Sigmoid colon (tissue), 7 donors: ENCODE results near the gene BSPH1. TPM values are rescaled to one million over a fixed set of nuclear protein-coding genes. Genes with fewer than 3 reads are reported as not detected.

Experiments
- DNase-seq: peaks from one replicate; pipeline ENCODE4 v3.0.0-alpha.2; 2019
- H3K27ac ChIP-seq, 4 donors: fragments of 200-600 bp; sonication (generic); one replicate each; pipeline ENCODE4 v1.5.1; 2016 to 2019; ENCODE audit warnings: mild to moderate bottlenecking in 1 of 4
- H3K27me3 ChIP-seq, 3 donors: fragments of 200-600 bp; sonication (generic); one replicate each; pipeline ENCODE4 v1.5.1; 2019; ENCODE audit warnings: mild to moderate bottlenecking in 1 of 3
- H3K36me3 ChIP-seq, 4 donors: fragments of 200-600 bp; sonication (generic); one replicate each; pipeline ENCODE4 v1.5.1; 2016 to 2019
- H3K4me1 ChIP-seq, 4 donors: fragments of 200-600 bp; sonication (generic); one replicate each; pipeline ENCODE4 v1.5.1; 2017 to 2019
- H3K4me3 ChIP-seq, 4 donors: fragments of 200-600 bp; sonication (generic); one replicate each; pipeline ENCODE4 v1.5.1; 2017 to 2019; ENCODE audit warnings: mild to moderate bottlenecking in 2 of 4, moderate library complexity in 1 of 4
- H3K9me3 ChIP-seq, 4 donors: fragments of 200-600 bp in 3 of 4; sonication (generic) in 3 of 4; one replicate each; pipeline versions ENCODE4 v1.5.1 to v1.6.1; 2013 to 2019
- CTCF ChIP-seq, 4 experiments: fragments of 450-650 bp in 3 of 4; fragments of 200-600 bp in 1 of 4; IDR thresholded peaks; one replicate each; pipeline ENCODE4 v1.5.1; 2016 to 2019; ENCODE audit warnings: antibody characterized with exemption in 4 of 4, mild to moderate bottlenecking in 3 of 4, moderate library complexity in 2 of 4
- EP300 ChIP-seq, 4 donors: sonication (generic); formaldehyde crosslinking; IDR thresholded peaks; one replicate each; pipeline ENCODE4 v1.6.1; 2017; ENCODE audit warnings: antibody characterized with exemption in 4 of 4
- POLR2A ChIP-seq, 2 donors: fragments of 450-650 bp; IDR thresholded peaks; one replicate each; pipeline ENCODE4 v1.6.1; 2016; ENCODE audit warnings: antibody characterized with exemption in 2 of 2, mild to moderate bottlenecking in 2 of 2, moderate library complexity in 2 of 2
- POLR2AphosphoS5 ChIP-seq, 4 donors: sonication (generic); formaldehyde crosslinking; IDR thresholded peaks; one replicate each; pipeline ENCODE4 v1.6.1; 2017; ENCODE audit warnings: antibody characterized with exemption in 4 of 4
- WGBS, 2 donors: extraction: QIAGEN DNeasy Blood & Tissue Kit; methylation state at CpG; one replicate each; pipeline ENCODE4 v1.1.7; 2013; 5-methylcytosine and 5-hydroxymethylcytosine counted together
- intact Hi-C: fragments of 100-400 bp; cut with DNase I; formaldehyde crosslinking; loops from one replicate; pipeline ENCODE4 v1.15.1; 2023
- polyA plus RNA-seq, 3 donors: library from polyadenylated mRNA; stranded (reverse); fragments of 200-250 nt; gene quantifications; one replicate each; pipeline ENCODE4 v1.2.3, GENCODE V29; 2013
- total RNA-seq, 4 donors: library from RNA; depleted of rRNA; stranded (reverse); fragments of >200 nt; gene quantifications; one replicate each; pipeline ENCODE4 v1.1.0, GENCODE V29; 2016
- donor health status: healthy with polysubstance abuse.
- donor health status: Bipolar disorder and iron deficiency.
- donor health status: healthy.

Gene BSPH1
- total and polyA plus RNA-seq, 7 donors = not detected

GRCh38 chr19:48006762-48007161 lies 14.8 kb upstream of the BSPH1 start:
- no peak for DNase-seq
- no peak overlapping the region for H3K27ac ChIP-seq
- no peaks in the 10 kb centered on the region for H3K4me1 ChIP-seq
- WGBS, 2 donors = 81 to 86% methylated on average over 6 of the region's 6 CpGs
- intact Hi-C loops = no loop called here
- peaks cover 0 to 6% (median 0%) of the 10 kb centered on the region in 3 donors for H3K27me3 ChIP-seq
- no peaks in the 10 kb centered on the region for H3K9me3 ChIP-seq
- TF ChIP-seq CTCF (IDR thresholded peaks at IDR 0.05) = no peak
- TF ChIP-seq POLR2A (IDR thresholded peaks at IDR 0.05) = no peak
- TF ChIP-seq POLR2AphosphoS5 (IDR thresholded peaks at IDR 0.05) = no peak
- no peak for TF ChIP-seq EP300 (IDR thresholded peaks at IDR 0.05)
- no peak overlapping the region for H3K4me3 ChIP-seq
- H3K36me3 ChIP-seq = no peaks in the 10 kb centered on the region

- no peak for DNase-seq
- WGBS, 2 donors = 74 to 84% methylated on average over 6 of the region's 6 CpGs
- no peak overlapping the region for H3K27ac ChIP-seq
- no peak for TF ChIP-seq CTCF (IDR thresholded peaks at IDR 0.05)
- no peak for TF ChIP-seq POLR2AphosphoS5 (IDR thresholded peaks at IDR 0.05)
- no peak for TF ChIP-seq POLR2A (IDR thresholded peaks at IDR 0.05)
- no peak for TF ChIP-seq EP300 (IDR thresholded peaks at IDR 0.05)
- H3K4me3 ChIP-seq = no peak overlapping the region
- no peaks in the 10 kb centered on the region for H3K36me3 ChIP-seq
- H3K9me3 ChIP-seq = no peaks in the 10 kb centered on the region
- intact Hi-C loops = no loop called here
- H3K27me3 ChIP-seq = peaks cover 0 to 6% (median 0%) of the 10 kb centered on the region in 3 donors
- H3K4me1 ChIP-seq = no peaks in the 10 kb centered on the region
These were observed 12.3 kb upstream of the BSPH1 start for GRCh38 chr19:48004236-48004635.

- Histone ChIP-seq H3K27ac (no peak overlapping the region), H3K27me3 (peaks cover 0 to 5% (median 0%) of the 10 kb centered on the region in 3 donors), H3K36me3 (no peaks in the 10 kb centered on the region), H3K4me1 (no peaks in the 10 kb centered on the region), H3K4me3 (no peak overlapping the region), H3K9me3 (no peaks in the 10 kb centered on the region)
- intact Hi-C loops = no loop called here
- no peak for TF ChIP-seq EP300 (IDR thresholded peaks at IDR 0.05)
- TF ChIP-seq POLR2A (IDR thresholded peaks at IDR 0.05) = no peak
- TF ChIP-seq CTCF (IDR thresholded peaks at IDR 0.05) = no peak
- no peak for TF ChIP-seq POLR2AphosphoS5 (IDR thresholded peaks at IDR 0.05)
- WGBS, 2 donors = 84 to 86% methylated on average over 6 of the region's 6 CpGs
- no peak for DNase-seq
These were observed 8.9 kb upstream of the BSPH1 start for GRCh38 chr19:48000846-48001245.

- no peaks in the 10 kb centered on the region for H3K36me3 ChIP-seq
- H3K4me1 ChIP-seq = no peaks in the 10 kb centered on the region
- WGBS, 2 donors = 87 to 89% methylated on average over 6 of the region's 6 CpGs
- intact Hi-C loops = no loop called here
- peaks cover 0 to 5% (median 0%) of the 10 kb centered on the region in 3 donors for H3K27me3 ChIP-seq
- H3K9me3 ChIP-seq = no peaks in the 10 kb centered on the region
- TF ChIP-seq CTCF (IDR thresholded peaks at IDR 0.05) = no peak
- TF ChIP-seq POLR2A (IDR thresholded peaks at IDR 0.05) = no peak
- TF ChIP-seq POLR2AphosphoS5 (IDR thresholded peaks at IDR 0.05) = no peak
- no peak for TF ChIP-seq EP300 (IDR thresholded peaks at IDR 0.05)
- no peak overlapping the region for H3K27ac ChIP-seq
- DNase-seq = no peak
- H3K4me3 ChIP-seq = no peak overlapping the region
These were observed 6.8 kb upstream of the BSPH1 start for GRCh38 chr19:47998800-47999199.

- no peak for DNase-seq
- Histone ChIP-seq H3K27me3 (peaks cover 0 to 9% (median 0%) of the 10 kb centered on the region in 3 donors), H3K4me1 (no peaks in the 10 kb centered on the region), H3K36me3 (no peaks in the 10 kb centered on the region), H3K27ac (no peak overlapping the region), H3K4me3 (no peak overlapping the region), H3K9me3 (no peaks in the 10 kb centered on the region)
- TF ChIP-seq POLR2A (IDR thresholded peaks at IDR 0.05) (no peak), EP300 (IDR thresholded peaks at IDR 0.05) (no peak), POLR2AphosphoS5 (IDR thresholded peaks at IDR 0.05) (no peak), CTCF (IDR thresholded peaks at IDR 0.05) (no peak)
- 75 to 78% methylated on average over 1 of the region's 1 CpG for WGBS, 2 donors
- intact Hi-C loops = no loop called here
These were observed 4.3 kb upstream of the BSPH1 start for GRCh38 chr19:47996230-47996727.
